GM19372 (cell line): ENCODE measurements around the gene KCNQ1.

Source experiments
- ATAC-seq: cut with Tn5 transposase; IDR thresholded peaks from one replicate; pipeline ENCODE4 v1.9.1; 2021; ENCODE audit warnings: mild to moderate bottlenecking, low read depth, moderate library complexity; ENCODE audit not compliant: unreplicated experiment

Gene KCNQ1

DNA sequence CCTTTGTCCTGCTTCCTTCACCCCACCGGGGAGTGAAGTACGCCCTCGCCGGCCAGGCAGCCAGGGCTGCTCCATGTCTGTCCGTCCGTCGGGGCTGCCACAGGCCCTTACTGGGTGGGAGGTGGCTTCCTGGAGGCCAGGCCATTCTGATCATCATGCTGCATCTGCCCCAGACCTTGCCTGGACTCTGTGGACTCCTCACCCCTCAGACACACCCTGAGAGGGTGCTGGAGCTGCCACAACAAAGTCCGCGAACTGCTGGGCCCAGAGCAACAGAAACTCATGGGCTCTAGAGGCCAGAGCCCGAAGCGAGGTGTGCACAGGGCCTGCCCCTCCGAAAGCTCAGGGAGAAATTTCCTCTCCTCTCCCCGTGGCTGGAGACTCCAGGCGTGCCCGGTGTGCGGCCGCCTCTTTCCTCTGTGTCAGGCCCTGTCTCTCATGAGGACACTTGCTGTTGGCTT is 130.8 kb downstream of the KCNQ1 start:
- no peak for ATAC-seq

DNA sequence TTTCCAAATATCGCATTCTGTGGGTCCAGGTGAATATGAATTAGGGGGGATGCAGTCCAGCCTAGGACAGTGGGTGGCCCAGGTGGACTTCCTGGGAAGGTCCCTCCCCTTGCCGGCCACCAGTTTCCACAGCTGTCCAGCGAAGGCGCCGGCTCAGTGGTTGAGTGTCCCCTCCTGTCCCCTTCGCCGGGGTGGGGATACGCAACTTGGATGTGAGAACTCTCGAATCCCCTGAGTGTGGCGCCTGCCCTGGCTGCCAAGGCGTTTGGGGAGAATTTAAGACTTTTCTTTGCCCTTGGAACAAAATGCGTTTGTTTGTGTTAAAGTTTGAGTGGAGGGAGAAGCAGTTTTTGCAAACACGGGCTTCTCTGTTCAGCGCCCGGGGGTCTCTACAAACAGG is 131.3 kb downstream of the KCNQ1 start:
- no peak for ATAC-seq

DNA sequence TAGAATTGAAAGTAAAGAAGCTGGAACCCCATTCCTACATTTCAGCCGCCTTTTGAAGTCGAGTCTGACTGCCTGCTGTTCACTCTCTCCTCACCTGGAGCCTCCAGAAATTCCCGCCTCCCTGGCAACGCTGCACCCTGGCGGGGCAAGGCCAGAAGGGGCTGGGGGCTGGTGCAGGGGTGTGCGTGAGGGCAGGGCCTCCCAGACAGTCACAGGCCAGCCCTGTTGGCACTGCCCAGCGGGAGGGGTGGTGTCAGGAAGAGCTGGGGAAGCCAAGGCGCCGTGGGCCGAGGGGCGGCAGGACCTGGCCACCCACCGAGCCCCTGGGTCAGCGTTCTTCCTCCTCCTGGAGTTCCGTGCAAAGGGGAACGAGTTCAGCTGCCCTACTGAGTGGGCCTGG is 131.7 kb downstream of the KCNQ1 start:
- no peak for ATAC-seq

DNA sequence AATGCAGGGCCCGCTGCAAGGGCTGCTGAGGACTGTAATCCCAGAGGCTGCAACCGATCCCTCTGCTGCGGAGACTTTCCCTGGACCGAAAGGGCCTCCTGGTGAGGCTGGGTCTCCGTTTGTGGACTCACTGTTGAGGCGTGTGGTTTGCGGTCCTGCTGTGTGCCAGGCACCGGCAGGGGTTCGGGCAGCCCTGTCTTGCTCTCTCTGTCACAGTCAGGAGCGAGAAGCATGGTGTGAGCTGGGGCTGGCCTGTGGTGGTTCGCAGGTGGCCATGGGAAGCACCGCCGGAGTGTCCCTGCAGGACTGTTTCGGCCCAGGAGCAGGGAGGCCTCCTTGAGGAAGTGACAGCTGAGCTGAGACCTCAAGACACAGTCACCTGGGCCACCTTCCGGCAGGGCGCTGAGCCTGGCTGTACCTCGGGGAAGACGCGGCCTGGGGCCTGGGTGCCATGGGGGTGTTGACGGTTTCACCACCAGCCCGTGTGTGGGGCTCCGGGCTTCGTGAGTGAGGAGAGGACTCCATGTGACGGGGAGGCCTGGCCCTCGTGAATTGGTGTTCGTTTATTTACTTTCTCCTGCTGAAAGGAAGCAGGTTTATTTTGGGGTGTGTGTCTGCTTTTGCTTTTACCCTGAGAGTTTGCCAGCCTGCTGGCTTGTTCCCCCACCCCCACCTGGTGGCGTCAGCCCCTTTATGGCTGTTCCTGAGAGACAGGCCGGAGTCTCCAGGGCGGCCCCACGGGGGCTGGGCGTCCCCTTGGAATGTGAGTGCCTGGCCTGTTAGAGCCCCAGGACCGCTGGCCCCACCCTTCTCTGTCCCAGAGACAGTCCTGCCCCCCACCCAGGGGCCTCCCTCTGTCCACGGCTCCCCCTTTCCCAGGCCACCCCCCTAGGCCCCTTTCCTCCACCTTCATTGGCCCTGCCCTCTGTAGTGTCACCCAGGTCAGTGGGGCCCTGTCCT is 132.5 kb downstream of the KCNQ1 start:
- ATAC-seq, result no peak

DNA sequence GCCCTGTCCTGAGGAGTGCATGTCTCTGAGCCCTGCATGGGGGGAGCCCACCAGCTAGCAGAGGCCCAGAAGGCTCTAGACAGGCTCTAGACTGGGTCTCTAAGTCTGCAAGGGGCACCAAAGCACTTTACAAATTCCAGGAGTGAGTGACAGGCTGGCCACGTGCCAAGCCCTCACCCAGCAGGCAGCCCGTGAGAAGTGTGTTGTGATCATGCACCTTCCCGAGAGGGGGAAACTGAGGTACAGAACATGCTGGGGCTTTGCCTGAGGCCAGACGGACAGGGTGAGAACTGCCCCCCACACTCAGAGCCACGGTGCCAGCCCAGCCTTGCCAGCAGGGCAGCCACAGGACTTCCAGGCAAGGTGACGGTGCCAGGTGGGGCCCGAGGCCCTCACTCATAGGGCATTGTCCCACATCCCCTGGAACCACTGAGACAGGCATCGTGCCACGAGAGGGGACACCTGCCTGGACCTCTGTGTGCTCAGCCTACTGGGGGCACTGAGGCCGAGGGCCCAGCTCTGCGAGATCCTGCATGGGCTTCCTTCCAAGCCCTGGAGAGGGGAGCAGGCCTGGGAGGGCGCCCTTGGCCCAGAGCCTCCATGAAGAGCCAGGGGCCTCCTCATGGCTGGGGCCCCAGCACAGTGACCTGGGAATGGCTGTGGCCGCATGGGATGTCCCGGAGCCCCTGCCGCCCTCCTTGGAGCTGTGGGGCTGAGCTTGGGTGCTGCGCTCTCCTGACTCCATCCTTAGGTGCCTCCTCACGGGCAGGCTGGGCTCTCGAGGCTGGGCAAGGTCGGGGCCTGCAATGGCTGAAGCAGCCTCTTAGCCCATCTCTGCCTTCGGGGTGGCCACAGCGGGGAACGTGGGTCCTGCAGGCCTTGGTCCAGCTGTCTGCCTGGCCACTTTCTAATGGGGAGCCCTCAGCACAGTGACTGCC is 133.5 kb downstream of the KCNQ1 start:
- no peak for ATAC-seq

DNA sequence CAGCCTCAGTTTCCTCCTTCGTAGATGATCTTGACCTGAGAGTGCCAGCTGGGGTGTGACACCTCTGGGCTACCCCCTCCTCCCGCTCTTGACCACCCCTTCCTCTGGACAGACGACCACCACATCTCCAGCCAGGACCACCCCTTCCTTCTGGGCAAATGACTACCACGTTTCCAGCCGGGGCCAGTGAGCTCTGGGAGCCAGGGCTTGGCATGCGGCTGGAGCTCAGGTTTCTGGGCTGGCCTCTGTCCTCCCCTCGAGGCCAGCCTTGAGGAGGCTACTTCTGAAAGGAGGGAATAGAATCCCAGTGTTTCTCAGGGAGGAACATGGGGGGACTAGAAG is 134.1 kb downstream of the KCNQ1 start:
- ATAC-seq, result no peak

DNA sequence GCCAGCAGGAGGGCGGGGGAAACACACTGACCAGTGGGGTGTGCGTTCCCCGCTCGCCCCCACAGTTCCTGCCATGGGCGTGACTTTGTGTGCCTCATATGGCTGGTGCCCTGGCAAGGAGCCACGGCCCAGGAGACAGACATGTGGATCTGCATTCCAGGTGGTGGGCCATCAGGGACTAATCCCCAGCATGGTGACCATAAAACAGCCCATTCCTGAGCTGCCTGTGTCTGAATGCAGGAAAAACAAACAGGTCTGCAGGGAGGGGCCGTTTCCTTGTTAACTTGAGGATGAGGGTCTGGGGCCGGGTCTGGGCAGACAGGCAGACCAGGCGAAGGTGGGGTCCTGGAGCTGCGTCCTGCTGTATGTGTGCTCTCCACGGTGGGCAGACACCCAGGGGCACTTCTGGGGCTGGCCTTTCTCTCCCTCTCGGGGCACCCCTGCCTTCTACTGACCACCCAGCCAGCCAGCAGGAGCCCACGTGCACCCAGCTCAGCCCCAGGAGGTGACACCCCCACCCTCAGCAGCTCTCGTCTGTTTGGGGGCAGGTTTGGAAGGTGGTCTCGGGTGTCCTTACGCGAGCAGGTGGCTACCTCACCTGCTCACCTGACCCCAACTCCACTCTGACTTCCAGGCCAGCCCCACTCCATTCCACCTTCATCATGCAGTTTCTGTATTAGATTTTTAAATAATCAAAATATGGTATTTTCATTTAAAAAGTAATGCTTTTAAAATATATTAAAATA is 134.7 kb downstream of the KCNQ1 start:
- no peak for ATAC-seq

DNA sequence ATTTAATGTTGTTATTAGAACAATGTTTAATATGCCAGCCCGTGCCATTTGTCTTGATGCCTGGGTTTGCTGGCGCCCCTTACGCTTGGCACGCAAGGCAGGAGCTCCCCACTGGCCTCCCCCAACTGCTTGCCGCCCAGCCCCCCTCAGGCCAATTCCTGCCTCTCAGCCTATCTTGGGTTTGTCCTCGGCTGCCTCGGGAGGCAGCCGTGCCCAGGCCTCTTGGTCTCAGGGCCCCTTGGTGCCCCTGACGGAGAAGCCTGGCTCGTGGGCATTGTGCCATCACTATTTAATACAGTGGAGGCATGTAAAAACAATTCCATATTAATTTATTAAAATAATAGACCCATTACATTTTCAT is 135.2 kb downstream of the KCNQ1 start:
- no peak for ATAC-seq

DNA sequence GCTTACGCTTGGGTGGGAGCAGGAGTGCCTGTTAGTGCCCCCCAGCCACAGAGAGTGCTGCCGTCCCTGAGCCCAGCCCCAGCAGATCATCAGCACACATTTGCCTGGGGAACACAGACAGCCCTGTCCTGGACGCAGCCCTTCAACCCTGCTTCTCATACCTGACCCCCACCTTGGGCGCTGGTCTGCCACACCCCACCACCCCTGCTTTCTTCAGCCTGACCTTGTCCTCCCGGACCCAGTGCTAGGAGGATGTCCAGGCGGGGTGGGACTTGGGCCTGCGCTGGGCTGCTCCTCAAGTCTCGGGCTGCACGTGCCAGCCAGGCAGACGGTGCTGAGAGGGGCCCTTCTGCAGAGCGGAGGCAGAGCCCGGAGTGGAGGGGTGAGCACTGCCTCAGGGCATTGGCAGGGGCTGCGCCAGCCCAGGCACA is 135.8 kb downstream of the KCNQ1 start:
- no peak for ATAC-seq

DNA sequence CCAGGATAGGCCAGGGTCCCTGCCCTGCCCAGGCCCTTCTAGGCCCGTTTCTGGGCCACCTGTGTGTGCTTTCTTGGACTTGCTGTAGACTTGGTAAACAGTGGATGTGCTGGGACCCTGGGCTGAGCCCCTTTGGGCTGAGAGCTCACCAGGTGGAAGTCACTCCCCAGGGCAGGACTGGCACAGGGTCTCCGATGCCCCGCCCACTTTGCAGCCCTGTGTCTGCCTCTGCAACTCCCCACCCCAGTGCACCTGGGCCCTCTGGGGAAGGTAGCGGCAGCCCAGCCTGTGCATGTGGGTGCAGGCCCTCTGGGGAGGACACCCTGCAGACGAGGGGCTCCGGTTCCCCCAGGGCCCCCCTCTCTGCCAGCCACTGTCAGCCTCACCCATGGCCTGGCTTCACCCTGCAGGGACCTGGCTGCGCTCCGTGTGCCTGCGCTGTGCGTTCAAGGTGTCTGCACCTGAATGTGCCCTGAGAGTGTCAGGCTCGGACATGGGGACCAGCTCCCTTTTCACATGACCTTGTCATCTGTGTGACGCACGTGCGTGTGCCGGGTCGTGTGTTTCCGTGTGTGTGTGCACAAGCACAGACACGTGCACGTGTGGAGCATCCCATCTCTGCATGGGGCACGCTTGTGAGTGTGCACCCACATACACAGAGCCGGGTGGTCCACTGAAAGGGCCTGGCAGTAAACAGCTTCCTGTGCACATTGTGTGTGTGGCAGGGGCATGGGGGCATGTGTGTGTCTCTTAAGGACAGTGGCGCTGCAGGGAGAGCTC is 136.5 kb downstream of the KCNQ1 start:
- ATAC-seq, result no peak

DNA sequence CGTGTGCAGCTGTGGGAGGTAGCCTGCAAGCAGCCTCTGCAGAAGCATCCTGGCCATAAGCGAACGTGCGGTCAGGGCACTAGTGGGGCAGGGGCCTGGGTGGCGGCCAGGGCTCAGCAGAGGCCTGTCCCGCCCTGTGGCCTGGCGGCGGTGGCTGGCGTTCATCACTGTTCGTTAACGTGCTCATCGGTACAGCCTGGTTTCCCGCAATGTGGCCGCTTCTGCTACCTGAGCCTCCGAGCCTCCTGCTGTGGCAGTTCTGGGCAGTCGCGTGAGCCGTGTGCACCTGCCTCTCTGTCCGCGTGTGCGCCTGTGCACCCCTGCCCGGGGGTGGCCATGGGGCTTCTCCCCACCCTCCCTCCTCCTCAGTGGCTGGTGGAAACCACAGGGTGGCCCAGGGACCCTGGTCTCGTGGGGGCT is 137.1 kb downstream of the KCNQ1 start:
- ATAC-seq, result no peak

DNA sequence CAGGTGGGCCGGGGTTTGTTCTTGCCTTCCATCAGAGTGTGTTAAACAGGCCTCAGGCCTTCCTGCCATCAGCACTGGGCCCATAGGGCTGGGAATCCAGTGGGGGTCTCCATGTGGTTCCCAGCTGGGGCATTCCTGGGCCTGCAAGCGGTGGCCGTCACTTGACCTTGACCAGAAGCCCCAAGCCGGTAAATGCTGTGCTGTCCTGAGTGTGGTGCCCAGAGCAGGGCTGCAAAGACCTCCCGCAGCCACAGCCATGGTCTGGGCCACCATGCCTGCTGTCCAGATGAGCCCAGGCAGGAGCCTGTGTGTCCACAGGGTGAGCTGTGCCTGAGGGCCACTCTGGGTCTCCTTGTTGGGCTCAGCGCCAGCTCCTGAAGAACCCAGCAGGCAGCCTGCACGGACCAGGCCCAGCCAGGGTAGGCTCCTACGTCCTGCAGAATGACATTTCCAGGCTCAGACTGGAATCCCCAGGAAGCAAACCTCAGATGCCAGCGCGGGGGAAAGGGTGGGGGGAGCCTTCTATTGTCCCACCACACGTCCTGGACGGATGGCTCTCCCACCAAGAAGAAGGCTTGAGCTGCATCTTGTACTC is 137.6 kb downstream of the KCNQ1 start:
- no peak for ATAC-seq

DNA sequence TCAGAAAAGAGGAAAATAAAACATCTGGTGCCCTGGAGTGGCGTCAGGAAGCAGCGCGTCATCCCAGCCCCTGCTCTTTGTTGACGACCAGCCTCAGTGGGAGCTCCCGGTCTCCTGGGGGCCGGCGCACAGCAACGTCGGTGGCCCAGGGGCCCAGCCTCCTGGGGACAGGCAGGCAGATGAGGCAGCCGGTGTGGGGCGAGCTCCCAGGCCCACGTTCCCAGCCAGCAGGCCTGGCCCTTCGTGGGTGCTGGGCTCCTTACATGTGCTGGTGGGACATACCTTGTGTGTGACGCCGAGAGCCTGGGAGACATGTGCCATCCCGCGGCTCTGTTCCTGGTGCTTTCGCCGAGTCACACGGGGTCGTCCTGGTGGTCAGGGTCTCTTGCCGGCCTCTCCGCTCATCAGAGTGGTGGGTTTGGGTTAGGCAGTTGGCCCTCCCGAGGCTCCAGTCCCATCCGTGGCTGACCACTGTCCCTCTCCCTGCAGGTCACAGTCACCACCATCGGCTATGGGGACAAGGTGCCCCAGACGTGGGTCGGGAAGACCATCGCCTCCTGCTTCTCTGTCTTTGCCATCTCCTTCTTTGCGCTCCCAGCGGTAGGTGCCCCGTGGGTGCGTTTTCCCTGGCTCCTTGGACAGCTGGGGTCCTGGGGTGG is 138.3 kb downstream of the KCNQ1 start:
- ATAC-seq, result no peak

DNA sequence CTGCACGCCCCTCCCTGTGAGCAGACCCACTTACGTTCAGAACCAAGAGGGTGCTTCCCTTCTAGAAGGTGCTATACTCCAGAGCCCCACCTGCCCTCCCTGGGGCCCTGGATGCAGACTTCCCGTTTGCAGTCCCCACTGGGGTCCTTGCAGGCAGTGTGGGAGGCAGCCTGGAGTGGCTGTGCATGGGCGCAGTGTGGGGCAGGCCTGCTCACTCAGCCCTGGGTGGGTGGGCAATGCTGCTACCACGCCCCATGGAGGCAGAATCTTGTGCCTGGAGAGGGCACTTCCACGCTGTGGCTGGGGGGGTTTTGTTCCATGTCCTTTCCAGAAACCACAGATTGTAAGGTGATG is 138.8 kb downstream of the KCNQ1 start:
- ATAC-seq, result no peak

DNA sequence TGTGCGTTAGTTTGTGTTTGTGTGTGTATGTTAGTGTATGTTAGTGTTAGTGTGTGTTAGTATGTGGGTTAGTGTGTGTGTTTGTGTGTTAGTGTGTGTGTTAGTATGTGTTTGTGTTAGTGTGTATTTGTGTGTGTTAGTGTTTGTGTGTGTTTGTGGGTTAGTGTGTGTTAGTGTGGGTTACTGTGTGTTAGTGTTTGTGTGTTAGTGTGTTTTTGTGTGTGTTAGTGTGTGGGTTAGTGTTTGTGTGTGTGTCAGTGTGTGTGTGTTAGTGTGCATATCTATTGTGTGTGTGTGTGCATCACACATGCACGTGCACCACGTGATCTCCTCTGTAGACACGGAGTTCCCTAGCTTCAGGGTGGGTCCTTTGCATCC is 139.6 kb downstream of the KCNQ1 start:
- no peak for ATAC-seq

DNA sequence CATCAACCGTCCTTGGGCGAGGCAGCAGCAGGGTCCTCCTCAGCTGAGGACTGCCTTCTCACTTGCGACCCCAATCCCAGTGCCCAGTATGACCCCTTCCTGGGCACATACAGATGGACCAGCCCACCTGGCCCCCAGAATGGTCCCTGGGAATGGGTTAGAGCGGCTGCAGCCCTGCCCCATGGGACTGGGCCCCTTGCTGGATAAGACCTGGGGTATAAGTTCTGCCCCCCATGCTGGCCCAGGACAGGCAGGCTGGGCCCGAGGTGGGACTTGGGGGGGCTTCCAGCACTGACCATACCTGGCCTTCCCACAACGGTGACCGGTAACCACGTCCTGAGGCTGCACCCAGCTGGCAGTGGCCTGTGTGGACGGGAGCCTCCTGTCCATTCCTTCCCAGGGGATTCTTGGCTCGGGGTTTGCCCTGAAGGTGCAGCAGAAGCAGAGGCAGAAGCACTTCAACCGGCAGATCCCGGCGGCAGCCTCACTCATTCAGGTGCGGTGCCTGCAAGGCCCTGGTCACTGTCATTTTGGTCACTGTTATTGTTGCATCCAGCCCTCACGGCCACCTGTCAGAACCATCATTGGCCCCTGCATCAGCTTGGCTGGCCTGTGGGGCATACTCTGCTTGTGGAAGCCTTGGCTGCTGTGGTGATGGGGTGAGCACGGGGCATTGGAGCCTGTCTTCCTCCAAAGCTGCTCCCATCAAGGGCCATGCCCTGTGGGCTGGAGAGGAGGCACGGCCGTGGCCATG is 140.2 kb downstream of the KCNQ1 start:
- ATAC-seq, result no peak

DNA sequence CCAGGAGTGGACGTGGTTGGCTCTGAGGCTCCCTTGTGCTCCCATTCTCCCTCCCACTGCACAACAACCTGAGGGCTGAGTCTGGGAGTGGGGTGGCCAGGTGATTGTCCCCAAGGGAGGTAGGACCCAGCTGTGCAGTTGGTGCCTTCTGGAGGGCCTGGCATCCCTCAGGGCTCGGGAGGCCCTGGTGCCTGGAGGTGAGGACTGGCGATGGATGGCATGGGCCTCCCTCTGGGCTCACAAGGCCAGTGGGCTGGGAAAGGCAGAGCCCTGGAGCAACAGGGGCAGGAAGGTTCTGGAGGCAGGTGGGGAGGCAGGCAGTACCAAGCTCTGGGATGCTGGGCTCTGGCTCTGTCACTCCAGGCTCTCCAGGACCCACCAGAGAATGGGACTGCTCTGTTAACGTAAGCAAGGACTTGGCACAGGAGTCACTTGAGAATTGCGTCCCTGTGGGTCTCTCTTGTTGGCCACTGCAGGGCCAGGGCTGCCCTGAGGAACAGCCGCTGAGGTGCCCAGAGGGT is 140.8 kb downstream of the KCNQ1 start:
- no peak for ATAC-seq

DNA sequence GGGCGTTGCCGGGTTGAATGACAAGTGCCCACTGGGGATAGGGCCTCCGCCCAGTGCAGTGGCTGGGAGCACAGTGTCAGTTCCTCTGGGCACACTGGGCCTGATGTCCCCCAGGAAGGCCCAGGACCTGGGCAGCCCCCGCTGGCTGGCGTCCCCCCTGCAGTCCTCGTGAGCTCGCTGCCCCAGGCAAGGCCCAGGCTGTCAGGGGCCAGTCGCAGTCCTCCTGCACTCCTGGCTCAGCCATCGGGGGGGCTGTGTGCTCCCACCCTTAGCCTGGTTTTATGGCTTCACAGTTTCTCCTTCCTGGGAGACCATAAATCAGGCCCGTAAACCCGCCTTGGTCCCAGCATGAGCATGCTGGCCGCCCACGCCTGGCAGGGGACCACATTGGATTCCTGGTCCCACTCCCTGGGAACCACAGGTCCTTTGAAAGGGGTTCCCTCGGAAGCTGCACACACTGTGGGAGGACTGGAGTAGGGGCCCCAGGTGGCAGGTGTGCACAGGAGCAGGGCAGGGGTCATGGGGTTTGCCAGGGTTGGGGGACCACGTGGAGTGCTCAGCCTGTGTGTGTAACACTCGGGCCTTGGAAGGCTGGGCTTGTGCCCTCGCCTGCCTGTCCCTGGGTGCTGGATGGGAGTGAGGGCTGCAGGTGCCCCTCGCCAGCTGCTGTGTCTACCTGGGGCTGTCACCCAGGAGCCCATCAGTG is 141.4 kb downstream of the KCNQ1 start:
- no peak for ATAC-seq
